ENCODE data around the gene FXYD5. TPM values are rescaled to one million over a fixed set of nuclear protein-coding genes. Genes with fewer than 3 reads are reported as not detected.
"Not testable (repeated sequence)": the region's sequence is repeated elsewhere in the genome, so short reads cannot be mapped to it uniquely, and the experiment has no call there.

Gene FXYD5
- total RNA-seq, 2 experiments from 2014 or later, result 262 to 354 TPM

DNA sequence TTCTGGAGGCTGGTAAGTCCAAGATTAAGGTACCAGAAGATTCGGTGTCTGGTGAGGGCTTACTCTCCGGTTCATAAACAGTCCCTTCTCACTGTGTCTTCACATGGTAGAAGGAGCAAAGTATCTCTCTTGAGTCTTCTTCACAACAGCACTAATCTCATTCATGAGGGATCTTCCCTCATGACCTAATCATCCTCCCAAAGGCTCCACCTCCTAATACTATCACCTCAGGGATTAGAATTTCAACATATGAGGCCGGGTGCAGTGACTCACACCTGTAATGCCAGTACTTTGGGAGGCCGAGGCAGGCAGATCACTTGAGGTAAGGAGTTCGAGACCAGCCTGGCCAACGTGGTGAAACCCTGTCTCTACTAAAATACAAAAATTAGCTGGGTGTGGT is 42.3 kb downstream of the FXYD5 start:
- H3K9me3 Mint-ChIP-seq (ENCODE audit: low read depth); H3K4me3 Mint-ChIP-seq; H3K4me1 Mint-ChIP-seq; CTCF ChIA-PET; ATAC-seq; H3K27me3 Mint-ChIP-seq; H3K27ac Mint-ChIP-seq; H3K36me3 Mint-ChIP-seq: not testable (repeated sequence)
- peak; percentile 11 for DNase-seq

DNA sequence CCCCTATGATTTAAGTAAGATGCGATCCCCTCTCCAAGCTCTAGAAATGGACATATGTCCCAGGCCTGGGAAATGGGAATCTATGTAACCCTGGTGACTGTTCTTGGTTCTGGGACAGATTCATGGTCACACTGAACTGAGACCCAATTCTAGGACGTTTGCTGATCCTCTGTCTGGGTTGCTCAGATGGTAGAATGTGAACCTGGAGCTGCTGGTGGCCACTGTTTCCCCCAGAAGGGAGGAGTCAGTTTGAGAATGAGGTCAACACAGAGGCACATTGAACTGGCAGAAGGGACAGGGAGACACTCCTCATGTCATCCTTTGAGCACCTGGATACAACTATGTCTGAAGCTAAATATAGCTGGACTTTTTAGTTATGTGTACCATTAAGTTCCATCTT is 44.9 kb downstream of the FXYD5 start:
- DNase-seq, result no peak
- Mint-ChIP-seq H3K27me3 (no peaks in the 10 kb centered on the region), H3K36me3 (peaks cover 1% of the 10 kb centered on the region), H3K4me1 (peaks cover 18% of the 10 kb centered on the region), H3K9me3 (ENCODE audit: low read depth) (no peaks in the 10 kb centered on the region), H3K4me3 (no peak overlapping the region), H3K27ac (no peak overlapping the region)
- ATAC-seq, result no peak
- CTCF ChIA-PET, result interaction anchor here (1.2 to 1.6 kb wide), 4 partner anchors 12 to 64 kb away, joined by 3 to 5 read pairs (median 4); no protein-coding TSS in a partner anchor

DNA sequence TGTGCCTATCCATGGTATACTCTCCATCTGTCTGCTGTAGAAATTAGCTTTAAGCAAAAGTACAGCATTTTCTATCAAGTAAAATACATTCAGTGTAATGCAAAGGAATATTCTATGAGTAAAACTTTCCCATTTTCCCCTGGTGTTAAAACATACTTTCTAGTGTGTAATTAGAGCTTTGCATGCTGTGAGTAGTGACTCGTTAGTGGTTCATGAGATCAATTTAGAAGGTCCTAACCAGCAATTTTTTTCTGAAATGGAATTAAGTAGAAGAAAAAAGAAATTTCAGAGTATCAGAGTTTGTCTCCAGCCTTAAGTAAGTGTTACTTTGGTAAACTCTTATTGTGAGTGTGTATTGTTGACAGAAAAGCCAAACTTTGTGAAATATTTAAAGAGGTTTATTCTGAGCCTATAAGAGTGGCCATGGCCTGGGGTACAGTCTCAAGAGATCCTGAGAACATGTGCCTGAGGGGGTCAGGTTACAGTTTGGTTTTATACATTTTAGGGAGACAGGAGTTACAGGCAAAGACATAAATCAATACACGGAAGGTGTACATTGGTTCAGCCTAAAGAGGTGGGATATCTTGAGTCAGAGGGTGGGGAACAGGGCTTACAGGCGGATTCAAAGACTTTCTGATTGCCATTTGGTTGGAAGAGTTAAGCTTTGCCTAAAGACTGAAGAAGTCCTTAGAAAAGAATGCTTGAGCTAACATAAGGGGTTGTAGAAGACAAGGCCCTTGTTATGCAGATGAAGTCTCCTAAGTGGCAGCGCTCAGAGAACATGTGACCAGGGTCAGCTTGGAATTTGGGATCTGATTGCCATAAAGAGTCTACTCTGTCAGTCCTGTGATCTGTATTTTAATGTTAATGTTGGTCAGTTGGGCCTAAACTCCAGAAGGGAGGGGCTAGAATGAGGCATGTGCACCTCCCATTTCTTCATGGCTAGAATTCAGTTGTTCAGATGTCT is 48.5 kb downstream of the FXYD5 start:
- Mint-ChIP-seq H3K27me3 (no peaks in the 10 kb centered on the region), H3K36me3 (peaks cover 3% of the 10 kb centered on the region), H3K4me1 (peaks cover 53% of the 10 kb centered on the region), H3K27ac (peak overlapping the region; percentile 56), H3K4me3 (no peak overlapping the region), H3K9me3 (ENCODE audit: low read depth) (no peaks in the 10 kb centered on the region)
- peak; percentile 23 for DNase-seq
- CTCF ChIA-PET, result interaction anchor here (0.8 to 1.8 kb wide), 5 partner anchors 9 to 62 kb away, joined by 3 to 8 read pairs (median 5); partner anchors contain the start of gene FXYD5
- ATAC-seq, result no peak

DNA sequence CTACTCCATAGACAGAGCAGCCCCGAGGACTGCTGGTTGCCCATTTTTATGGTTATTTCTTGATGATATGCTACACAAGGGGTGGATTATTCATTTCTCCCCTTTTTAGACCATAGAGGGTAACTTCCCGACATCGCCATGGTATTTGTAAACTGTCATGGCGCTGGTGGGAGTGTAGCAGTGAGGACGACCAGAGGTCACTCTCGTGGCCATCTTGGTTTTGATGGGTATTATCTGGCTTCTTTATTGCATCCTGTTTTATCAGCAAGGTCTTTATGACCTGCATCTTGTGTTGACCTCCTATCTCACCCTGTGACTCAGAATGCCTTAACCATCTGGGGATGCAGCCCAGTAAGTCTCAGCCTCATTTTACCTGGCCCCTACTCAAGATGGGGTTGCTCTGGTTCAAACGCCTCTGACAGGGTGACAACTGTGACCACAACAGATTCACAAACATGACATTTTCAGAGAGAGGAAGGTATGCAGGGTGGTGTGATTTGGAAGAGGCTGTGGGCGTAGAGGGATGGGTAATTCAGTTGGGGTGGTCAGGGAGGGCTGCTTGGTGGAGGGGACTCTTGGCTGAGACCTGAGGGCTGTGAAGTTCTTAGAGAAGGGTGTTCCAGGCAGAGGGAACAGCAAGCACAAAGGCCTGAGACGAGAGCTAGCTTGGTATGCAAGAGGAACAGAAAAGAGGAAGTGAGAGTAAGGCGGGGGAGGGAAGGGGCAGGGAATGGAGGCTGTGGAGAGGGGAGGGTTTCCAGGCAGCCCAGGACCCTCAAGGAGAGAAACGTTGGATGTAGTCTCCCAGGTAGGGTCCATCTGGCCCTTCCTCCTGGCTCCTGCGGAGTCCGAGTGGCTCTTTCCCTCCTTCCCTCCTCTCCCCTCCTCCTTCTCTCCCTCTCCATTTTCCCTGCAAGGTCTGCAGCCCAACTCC is 50.5 kb downstream of the FXYD5 start:
- peak; percentile 45 for DNase-seq
- H3K4me3 Mint-ChIP-seq, result no peak overlapping the region
- H3K9me3 Mint-ChIP-seq (ENCODE audit: low read depth), result no peaks in the 10 kb centered on the region
- peak overlapping the region; percentile 93 for H3K27ac Mint-ChIP-seq
- peaks cover 65% of the 10 kb centered on the region for H3K4me1 Mint-ChIP-seq
- peak; percentile 18 for ATAC-seq
- CTCF ChIA-PET, result interaction anchor here (1.5 to 2.0 kb wide), 2 partner anchors 51 kb away, joined by 8 read pairs; partner anchors contain the start of gene FXYD5
- peaks cover 11% of the 10 kb centered on the region for H3K36me3 Mint-ChIP-seq
- no peaks in the 10 kb centered on the region for H3K27me3 Mint-ChIP-seq

- no peaks in the 10 kb centered on the region for H3K27me3 Mint-ChIP-seq
- H3K9me3 Mint-ChIP-seq (ENCODE audit: low read depth), result no peaks in the 10 kb centered on the region
Measured at GRCh38 chr19:35205733-35206323, 51.3 kb downstream of the FXYD5 start.

GRCh38 chr19:35206379-35206778 is 51.8 kb downstream of the FXYD5 start:
- peaks cover 11% of the 10 kb centered on the region for H3K36me3 Mint-ChIP-seq
- ATAC-seq, result peak; percentile 59
- H3K27me3 Mint-ChIP-seq, result no peaks in the 10 kb centered on the region
- peak overlapping the region; percentile 93 for H3K27ac Mint-ChIP-seq
- peaks cover 72% of the 10 kb centered on the region for H3K4me1 Mint-ChIP-seq
- peak; percentile 72 for DNase-seq
- no peaks in the 10 kb centered on the region for H3K9me3 Mint-ChIP-seq (ENCODE audit: low read depth)
- CTCF ChIA-PET, result interaction anchor here (1.0 to 2.0 kb wide), 5 partner anchors 8 to 140 kb away, joined by 3 to 8 read pairs (median 4); partner anchors contain the start of gene FXYD5
- H3K4me3 Mint-ChIP-seq, result peak overlapping the region; percentile 53

More at GRCh38 chr19:35205733-35206323, 51.3 kb downstream of the FXYD5 start:
- peaks cover 70% of the 10 kb centered on the region for H3K4me1 Mint-ChIP-seq
- no peak overlapping the region for H3K4me3 Mint-ChIP-seq
- ATAC-seq, result no peak
- peaks cover 11% of the 10 kb centered on the region for H3K36me3 Mint-ChIP-seq
- H3K27ac Mint-ChIP-seq, result peak overlapping the region; percentile 93
- CTCF ChIA-PET, result interaction anchor here (1.0 to 2.0 kb wide), 5 partner anchors 9 to 139 kb away, joined by 3 to 8 read pairs (median 4); partner anchors contain the start of gene FXYD5
- no peak for DNase-seq

- peak overlapping the region; percentile 93 for H3K27ac Mint-ChIP-seq
- no peak for ATAC-seq
- H3K9me3 Mint-ChIP-seq (ENCODE audit: low read depth), result no peaks in the 10 kb centered on the region
- peak overlapping the region; percentile 53 for H3K4me3 Mint-ChIP-seq
- H3K4me1 Mint-ChIP-seq, result peaks cover 77% of the 10 kb centered on the region
- CTCF ChIA-PET, result interaction anchor here (1.0 to 2.0 kb wide), 5 partner anchors 8 to 140 kb away, joined by 3 to 8 read pairs (median 4); partner anchors contain the start of gene FXYD5
- H3K36me3 Mint-ChIP-seq, result peaks cover 11% of the 10 kb centered on the region
- no peaks in the 10 kb centered on the region for H3K27me3 Mint-ChIP-seq
- DNase-seq, result peak; percentile 43
Measured at GRCh38 chr19:35206855-35207254, 52.3 kb downstream of the FXYD5 start.

DNA sequence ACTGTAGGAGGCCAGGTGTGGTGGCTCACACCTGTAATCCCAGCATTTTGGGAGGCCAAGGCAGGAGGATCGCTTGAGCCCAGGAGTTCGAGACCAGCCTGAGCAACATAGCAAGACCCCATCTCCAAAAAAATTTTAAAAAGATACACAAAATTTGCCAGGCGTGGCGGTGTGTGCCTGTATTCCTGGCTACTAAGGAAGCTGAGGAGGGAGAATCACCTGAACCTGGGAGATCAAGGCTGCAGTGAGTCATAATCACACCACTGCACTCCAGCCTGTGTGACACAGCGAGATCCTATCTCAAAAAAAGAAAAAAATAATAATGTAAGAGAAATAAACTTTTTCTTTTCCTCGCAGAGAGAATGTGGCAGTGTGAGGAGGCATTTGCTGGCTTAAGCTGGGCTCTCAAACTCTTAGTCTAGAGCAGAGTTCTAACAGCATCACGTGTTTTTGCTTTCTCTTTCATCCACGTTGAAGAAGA is 52.9 kb downstream of the FXYD5 start:
- Mint-ChIP-seq H3K4me1 (peaks cover 83% of the 10 kb centered on the region), H3K4me3 (no peak overlapping the region), H3K27me3 (no peaks in the 10 kb centered on the region), H3K9me3 (ENCODE audit: low read depth) (no peaks in the 10 kb centered on the region), H3K36me3 (peaks cover 12% of the 10 kb centered on the region), H3K27ac (peak overlapping the region; percentile 93)
- CTCF ChIA-PET, result interaction anchor here (0.7 kb wide), 1 partner anchor 65 kb away, joined by 3 read pairs; no protein-coding TSS in a partner anchor
- DNase-seq, result peak; percentile 40
- ATAC-seq, result no peak

GRCh38 chr19:35208121-35208520 is 53.6 kb downstream of the FXYD5 start:
- peak; percentile 55 for DNase-seq
- Mint-ChIP-seq H3K9me3 (ENCODE audit: low read depth) (no peaks in the 10 kb centered on the region), H3K4me3 (no peak overlapping the region), H3K27ac (peak overlapping the region; percentile 93), H3K36me3 (peaks cover 11% of the 10 kb centered on the region), H3K27me3 (no peaks in the 10 kb centered on the region), H3K4me1 (peaks cover 84% of the 10 kb centered on the region)
- CTCF ChIA-PET, result no interaction called here
- ATAC-seq, result no peak

- peak; percentile 3 for DNase-seq
- CTCF ChIA-PET, result interaction anchor here (0.9 kb wide), 1 partner anchor 61 kb away, joined by 3 read pairs; no protein-coding TSS in a partner anchor
- no peak for ATAC-seq
- Mint-ChIP-seq H3K27ac (peak overlapping the region; percentile 61), H3K36me3 (peaks cover 11% of the 10 kb centered on the region), H3K4me1 (peaks cover 87% of the 10 kb centered on the region), H3K9me3 (ENCODE audit: low read depth) (no peaks in the 10 kb centered on the region), H3K4me3 (no peak overlapping the region), H3K27me3 (no peaks in the 10 kb centered on the region)
Measured at GRCh38 chr19:35209646-35210045, 55.1 kb downstream of the FXYD5 start.

DNA sequence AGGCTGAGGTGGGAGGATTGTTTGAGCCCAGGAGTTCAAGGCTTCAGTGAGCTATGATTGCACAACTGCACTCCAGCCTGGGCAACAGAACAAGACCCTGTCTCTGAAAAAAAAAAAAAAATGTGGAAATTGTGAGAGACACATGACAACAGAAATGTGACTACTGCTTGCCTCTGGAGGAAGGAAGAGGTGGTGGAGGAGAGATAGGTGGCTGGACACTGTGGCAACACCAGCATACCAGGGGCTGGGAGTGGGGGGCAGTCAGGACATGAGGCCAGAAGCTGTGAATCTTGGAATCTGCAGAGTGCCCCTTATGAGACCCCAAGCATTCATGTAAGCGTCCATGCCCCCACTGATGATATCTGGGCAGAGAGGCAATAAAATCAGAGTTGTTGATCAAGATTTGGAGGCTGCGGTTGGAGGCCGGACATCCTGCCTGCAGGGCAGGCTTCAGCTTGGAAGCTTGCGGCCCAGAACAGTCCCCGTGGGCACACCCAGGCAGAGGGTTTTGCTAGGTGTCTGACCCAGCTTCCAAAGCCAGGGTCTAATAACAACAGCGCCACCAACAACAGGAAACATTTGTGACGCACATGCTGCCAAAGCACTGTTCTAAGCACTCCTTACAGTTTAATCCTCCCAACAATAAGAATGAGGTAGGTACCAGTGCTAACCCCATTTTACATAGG is 57.2 kb downstream of the FXYD5 start:
- peaks cover 11% of the 10 kb centered on the region for H3K36me3 Mint-ChIP-seq
- DNase-seq (peak; percentile 89), ATAC-seq (peak; percentile 54)
- CTCF ChIA-PET, result interaction anchor here (0.7 to 1.5 kb wide), 8 partner anchors 8 to 70 kb away, joined by 3 to 11 read pairs (median 4); partner anchors contain the start of gene FXYD5
- peak overlapping the region; percentile 98 for H3K27ac Mint-ChIP-seq
- H3K4me3 Mint-ChIP-seq, result peak overlapping the region; percentile 35
- peaks cover 81% of the 10 kb centered on the region for H3K4me1 Mint-ChIP-seq
- H3K27me3 Mint-ChIP-seq, result no peaks in the 10 kb centered on the region
- no peaks in the 10 kb centered on the region for H3K9me3 Mint-ChIP-seq (ENCODE audit: low read depth)

DNA sequence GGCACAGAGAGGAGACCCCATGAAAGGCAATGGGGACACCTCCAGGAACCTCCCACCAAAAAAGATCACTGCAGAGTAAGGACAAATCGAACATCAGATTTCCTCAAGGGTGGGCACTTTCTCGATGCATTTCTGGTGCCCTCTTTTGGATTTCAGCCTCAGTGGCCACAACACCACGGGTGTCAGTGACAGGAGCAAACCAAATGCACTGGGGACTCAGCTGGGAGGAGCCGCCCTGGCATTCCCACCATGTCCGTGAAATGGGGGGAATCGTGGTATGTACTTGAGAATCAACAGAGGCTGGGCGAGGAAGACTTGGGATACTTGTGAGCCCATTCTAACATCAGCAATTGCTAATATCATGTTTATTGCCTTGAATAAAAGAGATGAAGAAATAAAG is 57.7 kb downstream of the FXYD5 start:
- H3K27ac Mint-ChIP-seq, result peak overlapping the region; percentile 98
- peak overlapping the region; percentile 35 for H3K4me3 Mint-ChIP-seq
- H3K9me3 Mint-ChIP-seq (ENCODE audit: low read depth), result no peaks in the 10 kb centered on the region
- no peaks in the 10 kb centered on the region for H3K27me3 Mint-ChIP-seq
- H3K36me3 Mint-ChIP-seq, result peaks cover 13% of the 10 kb centered on the region
- peaks cover 79% of the 10 kb centered on the region for H3K4me1 Mint-ChIP-seq
- ATAC-seq (no peak), DNase-seq (no peak)
- CTCF ChIA-PET, result interaction anchor here (0.8 to 1.6 kb wide), 7 partner anchors 9 to 76 kb away, joined by 3 to 11 read pairs (median 4); partner anchors contain the start of gene FXYD5
